GM21619 (cell line): ENCODE results near the gene MMAA.
"Not testable (repeated sequence)": the region's sequence is repeated elsewhere in the genome, so short reads cannot be mapped to it uniquely, and the experiment has no call there.

Source experiments
- ATAC-seq: cut with Tn5 transposase; IDR thresholded peaks from one replicate; pipeline ENCODE4 v1.9.1; 2021; ENCODE audit not compliant: unreplicated experiment

The MMAA gene

DNA sequence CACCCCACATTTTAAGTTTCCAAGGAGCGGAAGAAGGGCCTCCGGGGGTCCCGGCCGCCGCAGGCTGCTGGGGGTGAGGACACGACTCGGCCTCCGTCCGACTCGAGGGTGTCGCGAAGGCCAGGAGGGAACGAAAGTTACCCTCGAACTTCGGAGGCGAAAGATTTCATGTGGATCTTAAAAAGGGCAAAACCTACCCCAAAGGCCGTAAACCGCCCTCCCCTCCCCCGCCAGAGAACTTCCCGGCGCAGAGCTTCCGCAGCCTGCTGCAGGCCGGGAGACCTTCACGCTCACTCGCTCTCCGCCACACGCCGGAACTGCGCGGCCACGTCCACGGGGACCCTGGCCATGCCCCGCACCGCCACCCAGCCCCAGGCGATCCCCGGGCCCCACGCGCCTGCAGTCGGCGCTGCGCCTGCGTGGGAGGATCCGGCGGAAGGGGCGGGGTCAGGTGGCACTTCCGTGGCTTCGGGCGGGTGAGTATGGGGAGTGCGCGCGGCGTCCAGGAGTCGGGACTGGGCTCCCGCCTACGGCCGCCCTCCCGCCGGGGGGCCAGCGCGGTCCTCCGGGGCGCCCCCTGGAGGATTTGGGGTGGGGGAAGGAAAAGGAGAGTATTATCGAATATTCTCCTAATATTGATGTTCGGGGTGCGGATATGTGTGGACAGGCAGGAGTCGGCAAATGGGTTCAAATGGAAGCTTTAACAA lies at the start of gene MMAA:
MMAA (plus strand) TSS at position 454 of the 707 bp plus-strand sequence. CDS start 19,755 bp downstream, outside the sequence.
- peak; percentile 80 for ATAC-seq

DNA sequence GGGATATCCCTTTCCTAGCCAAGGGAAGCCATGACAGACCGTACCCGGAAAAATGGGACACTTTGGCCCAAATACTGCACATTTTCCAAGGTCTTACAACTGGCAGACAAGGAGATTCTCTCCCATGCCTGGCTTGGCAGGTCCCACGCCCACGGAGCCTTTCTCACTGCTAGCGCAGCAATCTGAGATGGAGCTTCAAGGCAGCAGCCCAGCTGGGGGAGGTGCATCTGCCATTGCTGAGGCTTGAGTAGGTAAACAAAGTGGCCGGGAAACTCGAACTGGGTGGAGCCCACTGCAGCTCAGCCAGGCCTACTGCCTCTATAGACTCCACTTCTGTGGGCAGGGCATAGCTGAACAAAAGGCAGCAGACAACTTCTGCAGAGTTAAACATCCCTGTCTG lies 44.6 kb upstream of the MMAA start:
- not testable (repeated sequence) for ATAC-seq

DNA sequence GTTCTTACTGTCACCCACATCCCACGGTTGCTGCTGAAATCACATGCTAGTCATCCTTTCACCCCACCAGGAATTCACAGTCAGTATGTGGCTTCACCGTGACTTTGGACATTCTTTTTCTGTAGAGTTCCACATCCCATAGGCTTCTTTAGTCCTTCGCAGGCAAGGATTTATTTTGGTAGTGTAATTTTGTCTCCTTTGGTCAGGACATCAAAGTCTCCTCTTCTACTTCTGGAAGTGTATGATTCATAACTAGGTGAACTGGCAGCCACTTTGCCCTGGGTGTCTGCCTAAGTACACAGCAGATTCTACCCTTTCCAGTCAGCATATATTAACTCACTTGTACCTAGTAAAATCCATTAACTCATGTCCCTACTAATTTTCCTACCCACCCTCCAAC lies 38.3 kb upstream of the MMAA start:
- no peak for ATAC-seq

DNA sequence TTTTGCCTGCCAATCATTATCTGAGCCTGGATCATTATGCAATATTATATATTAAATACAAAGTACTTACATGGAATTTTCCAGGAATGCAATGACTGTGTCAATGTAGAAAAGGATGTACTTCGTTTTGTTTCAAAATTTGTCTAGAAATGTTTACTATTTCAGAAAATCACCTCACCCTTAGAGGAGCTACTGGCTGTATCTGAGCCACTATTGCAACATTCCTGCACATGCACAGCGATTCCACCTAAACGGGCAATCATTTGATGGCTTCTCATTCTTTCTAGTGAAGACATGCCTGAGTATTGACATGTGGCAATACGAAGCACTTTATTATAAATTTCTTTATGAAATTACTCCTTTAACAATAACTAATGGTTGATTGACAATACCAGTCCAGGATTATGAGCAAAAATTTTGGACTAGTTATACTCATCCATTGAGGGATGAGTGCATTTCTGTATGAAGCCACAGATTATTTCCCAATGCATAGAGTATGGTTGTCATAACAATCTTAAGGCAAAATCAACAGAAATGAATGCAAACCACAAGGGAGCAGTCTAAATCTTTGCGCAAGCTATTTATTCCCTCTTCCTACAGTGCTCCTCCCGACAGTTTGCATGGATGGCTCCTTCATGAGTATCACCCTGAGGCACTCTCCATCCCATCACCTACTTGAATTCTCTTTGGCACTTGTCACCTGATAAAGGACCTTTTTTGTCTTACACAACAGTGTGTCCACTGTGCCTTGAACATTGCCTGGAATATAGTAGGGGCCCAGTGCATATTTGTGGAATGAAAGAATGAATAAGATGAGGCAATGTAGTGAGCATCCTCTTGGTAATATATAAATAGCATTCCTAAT lies 35.8 kb upstream of the MMAA start:
- ATAC-seq = no peak

DNA sequence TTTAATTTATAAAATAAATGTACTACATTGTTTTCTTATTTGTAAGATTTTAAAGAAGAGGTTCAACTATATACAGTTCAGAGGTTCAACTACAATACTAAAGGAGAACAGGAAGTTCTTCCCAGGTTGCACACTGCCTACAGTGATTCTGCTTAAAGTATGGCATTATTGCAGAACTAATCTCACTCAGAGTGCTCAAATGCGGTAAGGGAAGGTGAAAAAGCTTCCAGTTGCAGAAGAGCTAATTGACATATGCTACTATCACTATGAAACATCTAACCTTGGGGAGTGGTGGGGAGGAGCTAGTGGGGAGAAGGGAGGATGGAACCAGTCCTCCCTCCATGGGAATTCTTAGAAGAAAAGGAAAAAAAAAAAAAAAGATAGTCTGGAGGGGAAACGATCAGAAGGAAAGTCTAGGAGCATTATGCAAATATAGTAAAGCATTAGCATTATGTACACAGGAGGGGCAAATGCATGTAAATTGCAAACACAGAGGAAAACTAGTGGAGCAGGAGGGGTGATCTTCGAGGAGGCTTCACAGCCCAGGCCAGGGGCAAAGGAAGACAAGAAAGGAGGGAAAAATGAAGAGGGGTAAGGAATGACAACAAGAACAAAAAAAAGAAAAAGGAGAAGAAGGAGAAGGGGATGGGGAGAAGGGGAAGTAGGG lies 32.0 kb upstream of the MMAA start:
- no peak for ATAC-seq

DNA sequence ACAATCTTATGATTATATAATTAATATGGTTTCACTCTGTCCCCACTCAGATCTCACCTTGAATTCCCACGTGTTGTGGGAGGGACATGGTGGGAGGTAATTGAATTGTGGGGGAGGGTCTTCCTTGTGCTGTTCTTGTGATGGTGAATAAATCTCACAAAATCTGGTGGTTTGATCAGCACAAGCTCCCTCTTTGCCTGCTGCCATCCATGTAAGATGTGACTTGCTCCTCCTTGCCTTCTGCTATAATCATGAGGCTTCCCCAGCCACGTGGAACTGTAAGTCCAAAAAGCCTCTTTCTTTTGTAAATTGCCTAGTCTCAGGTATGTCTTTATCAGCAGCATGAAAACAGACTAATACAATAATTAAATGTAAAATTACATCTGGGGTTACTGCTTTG lies 29.8 kb upstream of the MMAA start:
- not testable (repeated sequence) for ATAC-seq

DNA sequence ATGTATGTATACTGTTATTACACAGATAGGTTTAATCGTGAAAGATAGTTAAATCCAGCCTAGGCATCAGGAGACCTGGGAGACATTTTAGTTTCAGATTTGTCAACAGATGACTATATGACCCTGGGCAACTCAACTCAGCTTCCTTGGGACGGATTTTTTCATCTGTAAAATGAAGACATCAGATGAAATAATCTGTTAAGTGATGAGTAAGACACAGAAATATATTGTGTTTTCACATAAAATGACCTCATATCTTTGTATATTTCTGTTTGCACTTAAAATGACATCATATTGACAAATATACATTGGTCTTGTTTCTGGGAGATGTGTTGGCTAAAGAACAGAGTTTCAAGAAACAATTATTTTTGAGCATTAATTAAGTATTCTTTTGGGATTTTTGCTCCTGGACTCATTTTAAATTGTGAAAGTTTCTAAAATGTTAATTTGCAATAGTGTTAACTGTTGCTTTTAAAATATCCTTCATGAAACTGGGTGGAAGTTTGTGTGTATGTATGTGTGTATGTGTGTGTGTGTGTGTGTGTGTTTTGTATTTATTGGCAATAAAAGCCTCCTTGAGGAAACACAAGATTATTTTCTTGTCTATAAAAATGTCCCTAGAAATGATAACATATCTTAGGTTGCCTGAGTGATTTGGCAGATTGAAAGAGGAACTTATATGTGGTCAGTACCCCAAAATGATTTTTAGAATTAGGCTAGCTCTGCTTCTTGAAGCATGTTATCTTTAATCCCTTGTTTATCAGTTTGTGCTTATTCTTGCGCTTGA lies 29.1 kb upstream of the MMAA start:
- no peak for ATAC-seq

DNA sequence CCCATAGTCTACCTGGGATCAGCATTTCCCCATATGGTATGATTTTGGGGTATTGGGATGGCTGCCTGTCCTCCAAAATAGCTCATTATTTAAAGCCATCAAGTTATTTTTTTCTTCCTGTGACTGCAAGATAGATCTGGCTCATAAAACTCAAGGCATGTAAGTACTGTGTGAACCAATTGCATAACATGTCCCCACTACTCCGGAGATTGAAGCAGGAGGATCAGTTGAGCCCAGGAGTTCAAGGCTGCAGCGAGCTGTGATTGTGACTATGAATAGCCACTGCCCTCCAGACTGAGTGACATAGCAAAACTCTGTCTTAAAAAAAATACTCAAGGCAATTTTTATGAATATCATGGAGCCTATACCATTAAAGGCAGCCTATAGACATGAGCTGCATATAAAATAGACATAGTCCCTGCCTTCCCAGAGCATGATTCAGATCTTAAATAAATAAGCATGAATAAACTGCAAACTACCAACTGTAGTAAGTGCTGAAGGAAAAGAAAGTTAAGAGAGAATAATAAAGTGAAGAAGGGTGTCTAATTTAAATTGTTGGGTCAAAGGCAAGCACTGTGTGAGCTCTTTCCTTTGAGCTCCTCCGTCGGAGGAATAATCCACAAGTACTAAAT lies 16.9 kb upstream of the MMAA start:
- no peak for ATAC-seq

DNA sequence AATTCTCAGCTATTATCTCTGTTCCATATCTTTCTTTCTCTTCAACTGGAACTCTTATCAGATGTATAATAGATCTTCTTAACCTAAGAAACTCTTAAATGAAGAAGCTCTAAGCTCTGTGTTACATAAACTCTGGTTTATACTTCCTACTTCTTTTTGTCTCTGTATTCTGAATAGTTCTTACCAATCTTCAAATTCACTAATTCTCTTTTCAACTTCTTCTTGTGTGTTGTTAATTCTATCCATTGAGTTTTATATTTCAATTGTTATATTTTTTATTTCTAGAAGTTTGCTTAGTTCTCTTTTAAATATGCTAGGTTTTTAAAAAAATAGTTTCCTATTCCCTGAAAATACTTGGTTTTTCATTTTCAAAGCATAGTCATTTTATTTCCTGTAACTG lies 13.2 kb upstream of the MMAA start:
- ATAC-seq = no peak

DNA sequence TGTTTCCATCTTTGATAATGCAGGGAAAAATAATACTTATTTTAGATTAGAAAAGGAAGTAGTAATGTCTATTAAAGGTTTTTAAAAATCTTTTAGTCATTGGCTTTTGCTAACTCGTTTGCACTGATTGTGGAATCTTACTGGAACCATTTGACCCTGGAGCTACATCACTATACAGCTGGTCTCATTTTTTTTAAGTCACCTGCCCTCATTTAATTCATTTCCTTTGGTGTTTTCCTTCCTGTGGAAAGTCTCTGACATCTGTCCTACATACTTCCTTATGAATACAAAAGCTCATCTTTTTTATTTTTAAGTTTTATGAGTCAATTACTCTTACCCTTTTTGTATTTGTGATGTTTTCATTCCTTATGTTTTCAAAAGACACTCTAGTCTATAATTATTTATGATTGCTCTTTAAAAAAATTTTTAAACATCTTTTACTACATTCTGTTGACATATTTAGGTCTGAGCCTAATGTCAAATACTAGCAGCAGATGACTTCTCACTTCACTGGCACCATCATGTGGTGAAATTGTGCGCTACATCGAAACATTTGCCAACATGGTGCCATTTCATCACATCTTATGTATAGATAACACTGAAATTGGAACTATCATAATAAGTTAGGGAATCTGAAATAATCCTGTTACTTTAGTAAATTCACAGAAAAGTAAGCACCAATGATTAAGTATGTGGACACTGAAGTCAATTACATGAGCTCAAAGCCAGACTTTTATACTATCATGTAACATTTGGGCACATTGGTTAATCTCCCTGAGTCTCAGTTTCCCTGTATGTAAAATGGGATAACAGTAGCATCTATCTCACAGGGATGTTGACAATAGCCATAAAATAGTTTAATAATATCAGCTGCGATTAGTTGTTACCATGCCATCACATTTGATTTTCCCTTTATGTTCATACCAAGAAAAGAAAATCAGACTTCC lies 9.4 kb upstream of the MMAA start:
- peak; percentile 55 for ATAC-seq

DNA sequence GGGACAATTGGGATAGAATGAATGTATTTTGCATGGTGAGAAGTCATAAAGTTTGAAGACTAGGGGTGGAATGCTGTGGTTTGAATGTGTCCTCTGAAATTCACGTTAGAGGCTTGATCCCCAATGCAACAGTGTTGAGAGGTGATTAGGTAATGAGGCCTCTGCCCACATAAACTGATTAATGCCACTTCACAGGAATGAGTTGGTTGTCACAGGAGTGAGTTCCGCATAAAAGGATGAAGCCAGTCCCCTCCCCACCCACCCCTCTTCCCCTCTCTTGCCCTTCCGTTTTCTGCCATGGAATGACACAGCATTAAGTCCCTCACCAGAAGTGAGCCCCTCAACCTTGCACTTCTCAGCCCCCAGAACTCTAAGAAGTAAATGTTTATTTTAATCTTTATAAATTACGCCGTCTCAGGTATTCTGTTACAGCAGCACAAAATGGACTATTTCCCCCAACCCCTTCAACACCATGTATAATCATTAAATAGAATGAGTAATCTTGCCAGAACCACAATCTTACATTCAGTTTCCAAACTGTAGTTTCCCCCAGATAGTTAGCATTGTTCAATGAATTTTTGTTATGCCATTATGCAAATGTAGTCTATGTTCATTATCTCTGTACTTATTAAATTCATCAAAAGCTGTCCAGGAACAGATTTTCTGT lies 5.5 kb upstream of the MMAA start:
- peak; percentile 64 for ATAC-seq

DNA sequence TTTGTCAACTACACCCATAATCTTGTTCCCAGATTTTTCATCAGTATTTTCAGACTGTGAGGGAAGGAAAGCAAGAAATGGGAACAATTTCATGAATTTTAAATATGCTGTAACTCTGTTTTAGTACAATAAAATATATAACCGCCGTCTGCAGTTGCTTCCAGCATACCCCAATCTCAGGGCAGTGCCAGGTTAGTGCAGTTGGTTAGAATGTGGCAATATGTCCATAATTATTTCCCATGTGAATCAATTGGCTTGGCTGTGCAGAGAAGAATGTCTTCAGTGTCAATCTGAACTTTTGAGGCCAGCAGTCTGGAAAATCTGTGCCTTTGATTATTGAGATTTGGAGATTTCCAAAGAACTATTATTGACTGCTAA lies 5.0 kb upstream of the MMAA start:
- no peak for ATAC-seq

DNA sequence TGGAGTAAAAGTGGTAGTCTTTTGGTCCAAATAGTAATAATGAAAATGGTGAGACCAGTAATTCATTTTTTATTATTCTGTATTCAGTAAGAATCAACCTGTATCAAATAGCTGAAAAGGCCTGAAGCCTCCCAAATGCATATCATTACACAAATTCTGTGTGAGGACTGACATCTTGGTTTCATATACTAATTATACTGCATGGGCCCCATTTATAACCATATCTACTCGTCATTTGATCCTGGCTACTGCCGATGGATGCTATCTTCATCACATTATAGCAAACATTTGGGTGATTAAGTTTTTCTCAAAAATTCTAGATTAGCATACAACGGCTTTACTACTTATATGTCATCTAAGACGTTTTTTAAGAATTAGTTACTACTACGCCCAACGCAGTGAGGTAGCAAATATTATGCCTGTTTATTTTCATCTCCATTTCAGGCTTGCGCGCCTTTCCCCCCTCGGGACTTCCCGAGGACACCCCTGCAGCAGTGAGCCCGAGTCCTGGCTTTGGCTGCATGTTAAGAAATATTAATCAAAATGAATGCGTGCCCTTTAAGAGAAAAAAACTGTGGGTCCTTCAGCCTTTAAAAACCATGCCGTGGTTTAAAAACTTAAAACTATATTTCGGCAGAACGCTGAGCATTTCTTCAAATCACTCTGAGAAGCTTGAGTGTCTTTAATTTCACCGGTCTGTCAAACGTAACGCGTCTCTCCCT lies 814 bp upstream of the MMAA start:
- no peak for ATAC-seq

DNA sequence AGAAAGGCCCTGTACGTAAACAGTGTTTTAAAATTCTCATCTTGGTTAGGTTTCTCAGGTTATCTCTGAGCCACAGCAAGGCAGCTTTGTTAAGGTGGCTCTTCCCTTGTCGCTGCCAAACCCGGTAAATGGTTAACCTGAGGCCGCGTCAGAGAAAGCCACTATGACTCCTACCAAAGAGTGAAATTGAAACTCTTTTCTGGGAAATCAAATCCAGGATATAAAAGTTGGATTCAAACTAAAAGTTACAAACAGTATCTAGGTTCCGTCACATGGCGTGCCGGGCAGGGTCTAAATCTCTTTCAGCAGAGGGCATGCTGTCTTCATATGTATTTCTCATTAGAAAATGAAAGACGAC lies 433 bp downstream of the MMAA start:
- peak; percentile 47 for ATAC-seq

DNA sequence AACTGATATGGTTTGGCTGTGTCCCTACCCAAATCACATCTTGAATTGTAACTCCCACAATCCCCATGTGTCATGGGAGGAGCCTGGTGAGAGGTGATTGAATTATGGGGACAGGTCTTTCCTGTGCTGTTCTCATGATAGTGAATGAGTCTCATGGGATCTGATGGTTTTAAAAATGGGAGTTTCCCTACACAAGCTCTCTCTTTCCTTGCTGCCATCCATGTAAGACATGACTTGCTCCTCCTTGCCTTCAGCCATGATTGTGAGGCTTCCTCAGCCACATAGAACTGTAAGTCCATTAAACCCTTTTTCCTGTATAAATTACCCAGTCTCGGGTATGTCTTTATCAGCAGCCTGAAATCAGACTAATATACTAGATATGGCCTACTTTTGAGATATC lies 2.9 kb downstream of the MMAA start:
- not testable (repeated sequence) for ATAC-seq

DNA sequence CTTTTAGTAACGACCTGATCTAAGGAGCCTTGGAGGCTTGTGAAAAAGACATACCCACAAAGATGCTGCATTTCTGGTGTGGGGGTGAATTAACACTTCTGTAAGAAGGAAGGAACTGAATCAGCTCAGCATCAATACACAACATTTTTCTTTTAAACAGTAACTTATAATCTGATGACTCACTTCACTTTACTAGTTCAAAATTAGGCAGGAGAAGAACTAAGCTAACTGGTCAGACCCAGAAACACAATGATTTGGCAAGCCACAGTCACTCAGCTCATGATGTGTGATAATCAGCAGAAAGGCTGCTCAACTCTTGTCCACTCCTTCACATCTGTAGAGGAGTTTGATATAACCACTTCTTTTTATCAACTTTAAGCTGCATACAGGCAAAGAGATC lies 4.6 kb downstream of the MMAA start:
- ATAC-seq = peak; percentile 41

DNA sequence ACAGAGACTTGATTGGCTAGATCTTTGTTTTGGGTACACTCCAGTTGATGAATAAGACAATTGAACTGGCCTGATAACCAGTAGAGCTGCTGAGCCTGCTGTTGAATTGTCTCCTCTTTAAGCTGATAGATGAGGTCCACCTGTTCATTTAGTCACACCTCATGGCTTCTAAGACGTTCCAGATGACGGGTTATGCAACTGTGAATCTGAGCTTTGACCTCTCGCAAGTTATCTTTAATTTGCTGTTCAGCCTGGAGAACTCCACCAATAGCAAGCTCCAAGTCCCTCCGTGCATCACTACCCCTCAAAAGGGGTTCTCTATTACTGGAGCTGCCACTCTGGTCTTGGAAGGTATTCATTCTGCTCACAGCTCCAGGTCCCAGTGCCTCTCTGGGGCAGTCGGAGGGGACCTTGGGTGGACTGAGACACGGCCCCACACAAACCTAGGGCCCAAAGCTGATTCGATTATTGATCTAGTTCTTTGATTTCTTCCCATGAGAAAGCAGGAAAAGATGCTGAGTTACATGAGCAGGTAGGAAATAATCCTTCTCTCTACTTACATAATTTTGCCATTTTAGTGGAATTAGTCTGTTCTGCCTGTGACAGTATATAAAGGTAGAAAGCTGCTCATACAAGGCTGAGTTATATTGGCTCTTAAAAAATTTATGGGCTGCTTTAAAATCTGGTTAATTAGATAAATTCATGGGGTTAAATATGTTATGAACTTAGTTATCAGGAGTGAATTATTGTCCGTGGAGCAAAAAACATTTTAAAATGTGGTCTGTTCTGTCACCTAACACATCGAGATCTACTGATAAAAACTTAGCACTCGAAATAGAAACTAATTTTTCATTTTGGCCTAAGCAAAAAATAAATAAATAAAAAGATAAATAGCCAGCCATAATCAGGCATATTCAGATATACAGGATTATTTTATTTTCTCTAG lies 6.8 kb downstream of the MMAA start:
- peak; percentile 36 for ATAC-seq
